ENCODE measurements around the gene PHACTR1.

PHACTR1 gene

GRCh38 chr6:13112921-13113320, 396.4 kb downstream of the PHACTR1 start:
- DNase-seq: no peak
- Histone ChIP-seq H3K4me3 (ENCODE audit: insufficient read depth in 1 of 2, low read depth in 1 of 2, low read length in 2 of 2) (no peak overlapping the region), H3K27ac (ENCODE audit: low read length, poor library complexity, severe bottlenecking) (no peak overlapping the region), H2BK5ac (ENCODE audit: low read depth, low read length, poor library complexity, severe bottlenecking) (no peak overlapping the region), H3K4ac (ENCODE audit: low read depth in 1 of 2, low read length in 2 of 2) (no peak overlapping the region), H3K18ac (ENCODE audit: low read depth in 1 of 2, low read length in 2 of 2) (no peak overlapping the region), H2AFZ (ENCODE audit: low read depth, low read length) (no peak overlapping the region), H3K79me1 (replicated peaks; ENCODE audit: low read length, poor library complexity, severe bottlenecking) (peaks cover 4% of the 10 kb centered on the region), H4K8ac (ENCODE audit: low read length) (no peak overlapping the region), H3K23ac (ENCODE audit: low read length in 2 of 2) (no peak overlapping the region), H2BK12ac (ENCODE audit: low read length in 2 of 2) (no peak overlapping the region), H4K91ac (ENCODE audit: low read length) (no peak overlapping the region), H3K14ac (ENCODE audit: low read length in 2 of 2) (no peak overlapping the region), H3K4me1 (ENCODE audit: control insufficient read depth, insufficient read depth, low read depth, low read length) (peaks cover 2% of the 10 kb centered on the region), H3K9ac (ENCODE audit: low read length) (no peak overlapping the region), H2AK5ac (ENCODE audit: low read length, severe bottlenecking) (no peak overlapping the region), H3K4me2 (ENCODE audit: low read length, poor library complexity, severe bottlenecking) (no peak overlapping the region), H3K9me3 (ENCODE audit: control insufficient read depth, low read length) (no peaks in the 10 kb centered on the region), H3K27me3 (ENCODE audit: control insufficient read depth in 1 of 2, insufficient read depth in 1 of 2, low read length in 2 of 2) (no peaks in the 10 kb centered on the region), H2BK15ac (ENCODE audit: low read depth, poor library complexity, severe bottlenecking) (no peak overlapping the region), H2BK120ac (ENCODE audit: low read depth, low read length) (no peak overlapping the region), H3K36me3 (ENCODE audit: control insufficient read depth in 1 of 2, insufficient read depth in 2 of 2, low read depth in 1 of 2, low read length in 2 of 2) (no peaks in the 10 kb centered on the region)

- no peak overlapping the region for H2BK120ac ChIP-seq (ENCODE audit: low read depth, low read length)
- no peak overlapping the region for H2BK12ac ChIP-seq (ENCODE audit: low read length in 2 of 2)
- H3K4me1 ChIP-seq (ENCODE audit: control insufficient read depth, insufficient read depth, low read depth, low read length): peaks cover 2% of the 10 kb centered on the region
- no peak overlapping the region for H2AK5ac ChIP-seq (ENCODE audit: low read length, severe bottlenecking)
- no peak overlapping the region for H3K23ac ChIP-seq (ENCODE audit: low read length in 2 of 2)
- no peak overlapping the region for H3K4ac ChIP-seq (ENCODE audit: low read depth in 1 of 2, low read length in 2 of 2)
- H3K27ac ChIP-seq (ENCODE audit: low read length, poor library complexity, severe bottlenecking): no peak overlapping the region
- no peak overlapping the region for H3K4me2 ChIP-seq (ENCODE audit: low read length, poor library complexity, severe bottlenecking)
- WGBS: 100% methylated on average over 3 of the region's 5 CpGs
- no peak overlapping the region for H2AFZ ChIP-seq (ENCODE audit: low read depth, low read length)
- no peak overlapping the region for H2BK15ac ChIP-seq (ENCODE audit: low read depth, poor library complexity, severe bottlenecking)
- peaks cover 4% of the 10 kb centered on the region for H3K79me1 ChIP-seq (replicated peaks; ENCODE audit: low read length, poor library complexity, severe bottlenecking)
- no peak for DNase-seq
- H3K36me3 ChIP-seq (ENCODE audit: control insufficient read depth in 1 of 2, insufficient read depth in 2 of 2, low read depth in 1 of 2, low read length in 2 of 2): no peaks in the 10 kb centered on the region
- no peak overlapping the region for H4K8ac ChIP-seq (ENCODE audit: low read length)
- H3K9me3 ChIP-seq (ENCODE audit: control insufficient read depth, low read length): no peaks in the 10 kb centered on the region
- H3K9ac ChIP-seq (ENCODE audit: low read length): no peak overlapping the region
- H3K14ac ChIP-seq (ENCODE audit: low read length in 2 of 2): no peak overlapping the region
- H3K18ac ChIP-seq (ENCODE audit: low read depth in 1 of 2, low read length in 2 of 2): no peak overlapping the region
- no peaks in the 10 kb centered on the region for H3K27me3 ChIP-seq (ENCODE audit: control insufficient read depth in 1 of 2, insufficient read depth in 1 of 2, low read length in 2 of 2)
- H2BK5ac ChIP-seq (ENCODE audit: low read depth, low read length, poor library complexity, severe bottlenecking): no peak overlapping the region
- no peak overlapping the region for H3K4me3 ChIP-seq (ENCODE audit: insufficient read depth in 1 of 2, low read depth in 1 of 2, low read length in 2 of 2)
- no peak overlapping the region for H4K91ac ChIP-seq (ENCODE audit: low read length)
Observed at GRCh38 chr6:13113376-13113775, 396.8 kb downstream of the PHACTR1 start.

- Histone ChIP-seq H4K8ac (ENCODE audit: low read length) (no peak overlapping the region), H3K27ac (ENCODE audit: low read length, poor library complexity, severe bottlenecking) (peak overlapping the region; percentile 32), H3K4ac (ENCODE audit: low read depth in 1 of 2, low read length in 2 of 2) (no peak overlapping the region), H4K91ac (ENCODE audit: low read length) (no peak overlapping the region), H3K18ac (ENCODE audit: low read depth in 1 of 2, low read length in 2 of 2) (no peak overlapping the region), H3K14ac (ENCODE audit: low read length in 2 of 2) (no peak overlapping the region), H3K9me3 (ENCODE audit: control insufficient read depth, low read length) (no peaks in the 10 kb centered on the region), H3K79me1 (replicated peaks; ENCODE audit: low read length, poor library complexity, severe bottlenecking) (peaks cover 4% of the 10 kb centered on the region), H3K4me3 (ENCODE audit: insufficient read depth in 1 of 2, low read depth in 1 of 2, low read length in 2 of 2) (no peak overlapping the region), H3K36me3 (ENCODE audit: control insufficient read depth in 1 of 2, insufficient read depth in 2 of 2, low read depth in 1 of 2, low read length in 2 of 2) (no peaks in the 10 kb centered on the region), H3K27me3 (ENCODE audit: control insufficient read depth in 1 of 2, insufficient read depth in 1 of 2, low read length in 2 of 2) (no peaks in the 10 kb centered on the region), H3K23ac (ENCODE audit: low read length in 2 of 2) (no peak overlapping the region), H2BK5ac (ENCODE audit: low read depth, low read length, poor library complexity, severe bottlenecking) (no peak overlapping the region), H3K4me1 (ENCODE audit: control insufficient read depth, insufficient read depth, low read depth, low read length) (peaks cover 2% of the 10 kb centered on the region), H2BK12ac (ENCODE audit: low read length in 2 of 2) (no peak overlapping the region), H2AFZ (ENCODE audit: low read depth, low read length) (no peak overlapping the region), H3K4me2 (ENCODE audit: low read length, poor library complexity, severe bottlenecking) (no peak overlapping the region), H3K9ac (ENCODE audit: low read length) (no peak overlapping the region), H2AK5ac (ENCODE audit: low read length, severe bottlenecking) (no peak overlapping the region), H2BK15ac (ENCODE audit: low read depth, poor library complexity, severe bottlenecking) (no peak overlapping the region), H2BK120ac (ENCODE audit: low read depth, low read length) (no peak overlapping the region)
- 50% methylated on average over 3 of the region's 5 CpGs for WGBS
- no peak for DNase-seq
Observed at GRCh38 chr6:13113981-13114593, 397.5 kb downstream of the PHACTR1 start.

GRCh38 chr6:13116155-13116554, 399.6 kb downstream of the PHACTR1 start:
- H2BK5ac ChIP-seq (ENCODE audit: low read depth, low read length, poor library complexity, severe bottlenecking): no peak overlapping the region
- H2BK12ac ChIP-seq (ENCODE audit: low read length in 2 of 2): no peak overlapping the region
- H3K27ac ChIP-seq (ENCODE audit: low read length, poor library complexity, severe bottlenecking): no peak overlapping the region
- WGBS: 82% methylated on average over 1 of the region's 1 CpG
- H3K9me3 ChIP-seq (ENCODE audit: control insufficient read depth, low read length): no peaks in the 10 kb centered on the region
- no peak overlapping the region for H2BK120ac ChIP-seq (ENCODE audit: low read depth, low read length)
- no peaks in the 10 kb centered on the region for H3K27me3 ChIP-seq (ENCODE audit: control insufficient read depth in 1 of 2, insufficient read depth in 1 of 2, low read length in 2 of 2)
- H3K36me3 ChIP-seq (ENCODE audit: control insufficient read depth in 1 of 2, insufficient read depth in 2 of 2, low read depth in 1 of 2, low read length in 2 of 2): no peaks in the 10 kb centered on the region
- H3K14ac ChIP-seq (ENCODE audit: low read length in 2 of 2): no peak overlapping the region
- H3K4me2 ChIP-seq (ENCODE audit: low read length, poor library complexity, severe bottlenecking): no peak overlapping the region
- no peak overlapping the region for H3K23ac ChIP-seq (ENCODE audit: low read length in 2 of 2)
- H3K18ac ChIP-seq (ENCODE audit: low read depth in 1 of 2, low read length in 2 of 2): no peak overlapping the region
- no peak overlapping the region for H3K4me3 ChIP-seq (ENCODE audit: insufficient read depth in 1 of 2, low read depth in 1 of 2, low read length in 2 of 2)
- H3K4me1 ChIP-seq (ENCODE audit: control insufficient read depth, insufficient read depth, low read depth, low read length): peaks cover 2% of the 10 kb centered on the region
- no peak overlapping the region for H4K91ac ChIP-seq (ENCODE audit: low read length)
- H2AK5ac ChIP-seq (ENCODE audit: low read length, severe bottlenecking): no peak overlapping the region
- peaks cover 2% of the 10 kb centered on the region for H3K79me1 ChIP-seq (replicated peaks; ENCODE audit: low read length, poor library complexity, severe bottlenecking)
- H2AFZ ChIP-seq (ENCODE audit: low read depth, low read length): no peak overlapping the region
- no peak for DNase-seq
- no peak overlapping the region for H2BK15ac ChIP-seq (ENCODE audit: low read depth, poor library complexity, severe bottlenecking)
- no peak overlapping the region for H4K8ac ChIP-seq (ENCODE audit: low read length)
- no peak overlapping the region for H3K4ac ChIP-seq (ENCODE audit: low read depth in 1 of 2, low read length in 2 of 2)
- no peak overlapping the region for H3K9ac ChIP-seq (ENCODE audit: low read length)

Measured in mesenchymal stem cell (in vitro differentiated cells and primary cell).